ENCODE measurements around the gene ARFGAP1.

Gene ARFGAP1

DNA sequence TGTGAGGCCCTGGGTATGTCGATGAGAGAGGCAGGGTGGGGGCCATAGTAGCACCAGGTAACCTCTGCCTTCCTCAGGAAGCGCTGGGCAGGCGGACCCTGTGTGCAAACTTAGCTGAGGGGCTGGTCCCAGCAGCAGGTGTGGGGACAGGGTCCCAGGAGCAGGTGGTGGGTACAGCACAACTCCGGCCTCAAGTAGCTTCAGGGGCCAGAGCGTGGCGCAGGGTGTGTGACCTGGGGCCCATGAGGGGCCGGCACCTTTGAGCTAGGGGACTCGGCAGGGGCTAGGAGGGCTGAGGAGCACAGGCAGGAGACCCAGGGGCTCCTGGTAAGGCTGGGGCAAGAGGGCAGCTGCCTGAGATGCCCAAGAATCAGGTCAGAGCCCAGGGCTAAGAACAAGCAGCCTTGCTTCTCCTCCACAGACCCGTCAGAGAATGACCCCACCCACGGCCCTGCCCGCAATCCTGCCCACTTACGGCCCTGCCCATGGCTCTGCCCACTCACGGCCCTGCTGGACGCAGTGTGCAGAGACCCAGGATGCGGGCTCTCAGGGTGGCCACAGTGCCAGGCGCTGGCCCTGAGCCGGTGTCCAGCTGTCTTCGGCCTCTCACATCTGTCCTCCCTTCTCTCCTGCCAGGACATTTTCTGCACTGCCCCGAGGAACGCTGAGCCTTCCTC lies 57.6 kb downstream of the ARFGAP1 start:
- no peak for DNase-seq (ENCODE audit: low spot score)
- Histone ChIP-seq H3K36me3 (ENCODE audit: low read depth) (no peaks in the 10 kb centered on the region), H3K4me3 (ENCODE audit: severe bottlenecking) (no peak overlapping the region), H3K4me1 (ENCODE audit: insufficient read depth, poor library complexity, severe bottlenecking) (no peaks in the 10 kb centered on the region), H3K27me3 (ENCODE audit: insufficient read depth, poor library complexity, severe bottlenecking) (no peaks in the 10 kb centered on the region), H3K27ac (ENCODE audit: poor library complexity, severe bottlenecking) (no peak overlapping the region), H3K9me3 (ENCODE audit: severe bottlenecking) (no peaks in the 10 kb centered on the region)
- TF ChIP-seq, protein P1, sequence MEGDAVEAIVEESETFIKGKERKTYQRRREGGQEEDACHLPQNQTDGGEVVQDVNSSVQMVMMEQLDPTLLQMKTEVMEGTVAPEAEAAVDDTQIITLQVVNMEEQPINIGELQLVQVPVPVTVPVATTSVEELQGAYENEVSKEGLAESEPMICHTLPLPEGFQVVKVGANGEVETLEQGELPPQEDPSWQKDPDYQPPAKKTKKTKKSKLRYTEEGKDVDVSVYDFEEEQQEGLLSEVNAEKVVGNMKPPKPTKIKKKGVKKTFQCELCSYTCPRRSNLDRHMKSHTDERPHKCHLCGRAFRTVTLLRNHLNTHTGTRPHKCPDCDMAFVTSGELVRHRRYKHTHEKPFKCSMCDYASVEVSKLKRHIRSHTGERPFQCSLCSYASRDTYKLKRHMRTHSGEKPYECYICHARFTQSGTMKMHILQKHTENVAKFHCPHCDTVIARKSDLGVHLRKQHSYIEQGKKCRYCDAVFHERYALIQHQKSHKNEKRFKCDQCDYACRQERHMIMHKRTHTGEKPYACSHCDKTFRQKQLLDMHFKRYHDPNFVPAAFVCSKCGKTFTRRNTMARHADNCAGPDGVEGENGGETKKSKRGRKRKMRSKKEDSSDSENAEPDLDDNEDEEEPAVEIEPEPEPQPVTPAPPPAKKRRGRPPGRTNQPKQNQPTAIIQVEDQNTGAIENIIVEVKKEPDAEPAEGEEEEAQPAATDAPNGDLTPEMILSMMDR (IDR thresholded peaks at IDR 0.05; ENCODE audit: poor library complexity, severe bottlenecking) = no peak
- no peak for ATAC-seq (ENCODE audit: low read depth)

DNA sequence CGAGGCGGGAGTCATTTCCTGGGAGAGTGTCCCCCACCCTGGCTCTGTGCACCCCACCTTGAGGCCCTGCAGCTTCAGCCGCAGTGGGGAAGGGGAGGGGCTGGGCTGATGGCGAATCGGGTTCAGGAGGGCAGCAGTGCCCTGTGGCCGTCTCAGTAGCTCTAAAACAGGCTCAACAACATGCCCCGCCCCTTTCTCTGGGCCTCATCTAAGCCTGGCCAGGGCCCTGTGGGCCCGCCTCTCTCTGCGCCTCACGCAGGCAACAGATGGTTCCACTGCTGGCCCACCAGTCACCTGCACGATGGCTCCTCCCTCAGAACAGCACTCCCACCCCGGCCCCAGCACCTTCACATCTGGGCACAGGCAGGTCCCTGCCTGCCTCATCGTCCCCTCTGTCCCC lies 58.3 kb downstream of the ARFGAP1 start:
- Histone ChIP-seq H3K4me3 (ENCODE audit: severe bottlenecking) (no peak overlapping the region), H3K4me1 (ENCODE audit: insufficient read depth, poor library complexity, severe bottlenecking) (no peaks in the 10 kb centered on the region), H3K9me3 (ENCODE audit: severe bottlenecking) (no peaks in the 10 kb centered on the region), H3K36me3 (ENCODE audit: low read depth) (no peaks in the 10 kb centered on the region), H3K27ac (ENCODE audit: poor library complexity, severe bottlenecking) (no peak overlapping the region), H3K27me3 (ENCODE audit: insufficient read depth, poor library complexity, severe bottlenecking) (no peaks in the 10 kb centered on the region)
- TF ChIP-seq, protein P1 (IDR thresholded peaks at IDR 0.05; ENCODE audit: poor library complexity, severe bottlenecking) = no peak
- 0 out of 3 replicates have a peak, but pooled peaks have one; percentile 7 for ATAC-seq (ENCODE audit: low read depth)
- DNase-seq (ENCODE audit: low spot score) = no peak

DNA sequence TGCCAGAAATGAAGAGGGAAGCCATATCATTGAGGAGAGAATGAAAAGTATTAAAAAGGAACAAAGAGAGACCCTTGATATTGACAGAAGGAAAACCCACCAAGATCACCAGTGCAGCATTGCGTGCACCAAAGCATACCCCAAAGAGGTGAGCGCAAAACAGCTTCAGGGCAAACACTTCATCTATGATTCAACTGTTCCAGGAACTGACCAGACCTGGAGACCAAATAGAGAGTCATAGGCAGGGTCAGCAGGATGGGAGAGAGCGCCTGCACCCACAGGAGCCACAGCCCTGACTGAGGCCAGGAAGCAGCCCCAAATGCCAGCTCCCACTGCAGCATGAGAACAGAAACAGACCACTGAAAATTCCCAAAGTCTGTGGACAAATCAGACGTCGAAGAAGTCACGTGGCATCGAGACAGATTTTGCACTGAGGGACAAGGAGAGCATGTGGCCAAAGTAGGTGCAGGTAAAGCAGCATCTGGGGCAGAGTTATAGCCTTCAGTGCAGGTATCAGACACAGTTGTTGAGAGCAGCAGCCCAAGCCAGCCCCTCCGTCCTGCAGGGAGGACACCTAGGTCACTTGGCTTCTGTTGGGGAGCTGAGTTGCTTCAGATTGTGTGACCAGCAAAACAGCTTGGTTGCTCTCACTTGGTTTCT lies 59.3 kb downstream of the ARFGAP1 start:
- TF ChIP-seq, protein P1 (IDR thresholded peaks at IDR 0.05; ENCODE audit: poor library complexity, severe bottlenecking) = no peak
- Histone ChIP-seq H3K4me3 (ENCODE audit: severe bottlenecking) (no peak overlapping the region), H3K9me3 (ENCODE audit: severe bottlenecking) (no peaks in the 10 kb centered on the region), H3K36me3 (ENCODE audit: low read depth) (no peaks in the 10 kb centered on the region), H3K4me1 (ENCODE audit: insufficient read depth, poor library complexity, severe bottlenecking) (no peaks in the 10 kb centered on the region), H3K27me3 (ENCODE audit: insufficient read depth, poor library complexity, severe bottlenecking) (peaks cover 4% of the 10 kb centered on the region), H3K27ac (ENCODE audit: poor library complexity, severe bottlenecking) (no peak overlapping the region)
- ATAC-seq (ENCODE audit: low read depth) (no peak), DNase-seq (ENCODE audit: low spot score) (no peak)

DNA sequence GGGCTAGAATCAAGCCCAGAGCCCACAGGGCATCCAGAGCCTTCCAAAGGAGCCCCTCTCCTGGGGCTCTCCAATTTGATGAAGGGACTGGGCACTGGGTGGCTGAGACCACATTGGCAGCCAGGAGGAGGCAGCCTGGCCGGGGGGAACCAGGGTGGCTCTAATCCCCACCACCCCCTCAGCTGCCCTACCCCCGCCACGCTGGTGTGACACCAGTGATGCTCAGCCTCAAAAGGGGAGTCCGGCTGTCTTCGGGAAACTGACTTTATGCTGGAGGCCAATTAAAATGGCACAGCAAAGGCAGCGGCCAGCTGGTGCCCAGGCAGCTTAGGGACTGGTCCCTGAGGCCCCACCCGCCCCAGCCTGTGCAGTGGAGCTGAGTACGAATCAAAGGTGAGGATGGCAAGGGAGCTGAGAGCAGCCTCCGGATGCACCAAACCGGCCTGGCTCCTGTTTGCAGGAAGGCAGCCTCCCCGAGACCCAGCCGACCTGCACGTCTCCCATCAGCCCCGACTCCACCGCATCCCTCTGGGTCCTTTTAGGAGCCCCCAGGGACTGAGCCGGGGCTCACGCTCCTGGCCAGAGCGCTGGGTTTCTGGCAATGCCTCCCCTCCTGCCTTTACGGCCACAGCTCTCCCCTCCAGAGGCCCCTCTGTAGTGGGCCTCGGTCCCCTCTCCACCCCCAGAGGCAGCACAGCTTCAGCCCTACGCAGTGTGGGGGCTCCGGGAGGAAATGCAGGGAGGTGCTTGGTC lies 60.1 kb downstream of the ARFGAP1 start:
- no peak overlapping the region for H3K4me3 ChIP-seq (ENCODE audit: severe bottlenecking)
- peaks cover 10% of the 10 kb centered on the region for H3K27me3 ChIP-seq (ENCODE audit: insufficient read depth, poor library complexity, severe bottlenecking)
- H3K27ac ChIP-seq (ENCODE audit: poor library complexity, severe bottlenecking) = no peak overlapping the region
- H3K4me1 ChIP-seq (ENCODE audit: insufficient read depth, poor library complexity, severe bottlenecking) = no peaks in the 10 kb centered on the region
- ATAC-seq (ENCODE audit: low read depth) (no peak), DNase-seq (ENCODE audit: low spot score) (no peak)
- TF ChIP-seq, protein P1 (IDR thresholded peaks at IDR 0.05; ENCODE audit: poor library complexity, severe bottlenecking) = no peak
- no peaks in the 10 kb centered on the region for H3K36me3 ChIP-seq (ENCODE audit: low read depth)
- H3K9me3 ChIP-seq (ENCODE audit: severe bottlenecking) = no peaks in the 10 kb centered on the region

Data from RWPE2 (cell line).